ENCODE measurements around the gene CEP57. TPM values are rescaled to one million over a fixed set of nuclear protein-coding genes. Genes with fewer than 3 reads are reported as not detected.

Gene CEP57
- total RNA-seq, result 39.2 and 49.8 TPM in 2 replicates

GRCh38 chr11:95790123-95790932 lies at the start of gene CEP57:
TSS of gene CEP57 (plus strand) at chr11:95790498. CDS start at chr11:95790699, 201 bp downstream.

GRCh38 chr11:95789506-95790122 lies 684 bp upstream of the CEP57 start, which contains the start of gene FAM76B:
TSS of gene FAM76B (minus strand) at chr11:95789782. CDS start at chr11:95789478, 304 bp downstream.

Other genes starting within 250 kb of the CEP57 start
- gene FAM76B, start 716 bp upstream of the CEP57 start, total RNA-seq, result 7.1 and 26.9 TPM in 2 replicates
- 29.1 and 38.3 TPM in 2 replicates for gene MTMR2, start 133.6 kb downstream of the CEP57 start, total RNA-seq